Peyer's patch (tissue), 4 donors: ENCODE measurements around the gene SMIM26. TPM values are rescaled to one million over a fixed set of nuclear protein-coding genes. Genes with fewer than 3 reads are reported as not detected.

Source experiments
- DNase-seq, 3 donors: peaks; one replicate each; pipeline ENCODE4 v3.0.0-alpha.2; 2017 to 2019
- H3K27ac ChIP-seq, 4 donors: fragments of 200-600 bp; sonication (generic); one replicate each; pipeline ENCODE4 v1.5.1; 2016 to 2019
- H3K27me3 ChIP-seq, 2 donors: fragments of 200-600 bp; sonication (generic); one replicate each; pipeline ENCODE4 v1.5.1; 2019
- H3K36me3 ChIP-seq, 3 donors: fragments of 200-600 bp; sonication (generic); one replicate each; pipeline ENCODE4 v1.5.1; 2016 to 2019
- H3K4me1 ChIP-seq, 4 donors: fragments of 200-600 bp; sonication (generic); one replicate each; pipeline ENCODE4 v1.5.1; 2016 to 2019
- H3K4me3 ChIP-seq, 4 donors: fragments of 200-600 bp; sonication (generic); 1 replicate in 3 of 4; 2 replicates in 1 of 4; pipeline ENCODE4 v1.5.1; 2016 to 2019; ENCODE audit warnings: mild to moderate bottlenecking in 1 of 4
- H3K9me3 ChIP-seq, 4 donors: fragments of 200-600 bp; sonication (generic); one replicate each; pipeline ENCODE4 v1.5.1; 2016 to 2019; ENCODE audit warnings: mild to moderate bottlenecking in 1 of 4
- CTCF ChIP-seq, 6 experiments: fragments of 450-650 bp in 4 of 6; fragments of 200-600 bp in 2 of 6; sonication (generic) in 1 of 6; IDR thresholded peaks; one replicate each; pipeline ENCODE4 v1.5.1; 2017 to 2019; ENCODE audit warnings: antibody characterized with exemption in 6 of 6, mild to moderate bottlenecking in 3 of 6, moderate library complexity in 1 of 6
- POLR2A ChIP-seq, 2 donors: fragments of 450-650 bp; IDR thresholded peaks; one replicate each; pipeline ENCODE4 v1.5.1; 2017; ENCODE audit warnings: antibody characterized with exemption in 2 of 2, mild to moderate bottlenecking in 2 of 2, moderate library complexity in 2 of 2
- total RNA-seq, 4 donors: library from RNA; depleted of rRNA; stranded (reverse); fragments of >200 nt; gene quantifications; one replicate each; pipeline ENCODE4 v1.1.0, GENCODE V29; 2016

Gene SMIM26
- total RNA-seq, 4 donors from 2014 or later = 19.8 to 72.9 (median 61.8) TPM

GRCh38 chr20:18527836-18528235, 39.4 kb upstream of the SMIM26 start:
- H3K27me3 ChIP-seq = no peaks in the 10 kb centered on the region
- H3K27ac ChIP-seq = no peak overlapping the region
- no peaks in the 10 kb centered on the region for H3K9me3 ChIP-seq
- H3K4me3 ChIP-seq = no peak overlapping the region
- TF ChIP-seq POLR2A (IDR thresholded peaks at IDR 0.05) (no peak), CTCF (IDR thresholded peaks at IDR 0.05) (no peak)
- peaks cover 0 to 96% (median 0%) of the 10 kb centered on the region in 3 donors for H3K36me3 ChIP-seq
- no peaks in the 10 kb centered on the region for H3K4me1 ChIP-seq
- DNase-seq = no peak

GRCh38 chr20:18529041-18529440, 38.2 kb upstream of the SMIM26 start:
- no peaks in the 10 kb centered on the region for H3K9me3 ChIP-seq
- no peak overlapping the region for H3K27ac ChIP-seq
- no peak for DNase-seq
- no peak overlapping the region for H3K4me3 ChIP-seq
- H3K36me3 ChIP-seq = peaks cover 0 to 98% (median 0%) of the 10 kb centered on the region in 3 donors
- H3K4me1 ChIP-seq = no peaks in the 10 kb centered on the region
- TF ChIP-seq CTCF (IDR thresholded peaks at IDR 0.05) (no peak), POLR2A (IDR thresholded peaks at IDR 0.05) (no peak)
- H3K27me3 ChIP-seq = no peaks in the 10 kb centered on the region

GRCh38 chr20:18532626-18533025, 34.6 kb upstream of the SMIM26 start:
- H3K4me3 ChIP-seq = no peak overlapping the region
- TF ChIP-seq POLR2A (IDR thresholded peaks at IDR 0.05) (no peak), CTCF (IDR thresholded peaks at IDR 0.05) (no peak)
- no peak for DNase-seq
- no peaks in the 10 kb centered on the region for H3K27me3 ChIP-seq
- no peak overlapping the region for H3K27ac ChIP-seq
- no peaks in the 10 kb centered on the region for H3K9me3 ChIP-seq
- H3K4me1 ChIP-seq = no peaks in the 10 kb centered on the region
- peaks cover 0 to 91% (median 3%) of the 10 kb centered on the region in 3 donors for H3K36me3 ChIP-seq

- H3K9me3 ChIP-seq = no peaks in the 10 kb centered on the region
- no peak overlapping the region for H3K4me3 ChIP-seq
- peaks cover 0 to 82% (median 3%) of the 10 kb centered on the region in 3 donors for H3K36me3 ChIP-seq
- TF ChIP-seq POLR2A (IDR thresholded peaks at IDR 0.05) (no peak), CTCF (IDR thresholded peaks at IDR 0.05) (no peak)
- no peak for DNase-seq
- H3K27ac ChIP-seq = no peak overlapping the region
- H3K27me3 ChIP-seq = no peaks in the 10 kb centered on the region
- H3K4me1 ChIP-seq = no peaks in the 10 kb centered on the region
Measured at GRCh38 chr20:18533491-18533890, 33.7 kb upstream of the SMIM26 start.

GRCh38 chr20:18533978-18534644, 33.1 kb upstream of the SMIM26 start:
- no peaks in the 10 kb centered on the region for H3K4me1 ChIP-seq
- no peaks in the 10 kb centered on the region for H3K9me3 ChIP-seq
- H3K27ac ChIP-seq = no peak overlapping the region
- H3K27me3 ChIP-seq = no peaks in the 10 kb centered on the region
- TF ChIP-seq CTCF (IDR thresholded peaks at IDR 0.05) = no peak
- no peak overlapping the region for H3K4me3 ChIP-seq
- peaks cover 0 to 76% (median 3%) of the 10 kb centered on the region in 3 donors for H3K36me3 ChIP-seq
- DNase-seq = no peak
